Neuronal stem cell (in vitro differentiated cells): ENCODE measurements around the gene DMD.

Source experiments
- DNase-seq: peaks from one replicate; pipeline ENCODE4 v3.0.0-alpha.2; 2013; ENCODE audit warnings: low spot score
- H2AFZ ChIP-seq: one replicate; pipeline ENCODE4 v1.6.1; 2013; ENCODE audit warnings: mild to moderate bottlenecking, low read length, inconsistent platforms
- H2AK5ac ChIP-seq: 2 replicates; pipeline ENCODE4 v1.6.1; 2013; ENCODE audit warnings: low read depth, mild to moderate bottlenecking, inconsistent platforms, low read length, moderate library complexity, mixed read lengths
- H2BK120ac ChIP-seq: 2 replicates; pipeline ENCODE4 v1.6.1; 2013; ENCODE audit warnings: low read depth, mild to moderate bottlenecking, inconsistent platforms, low read length, moderate library complexity, mixed read lengths
- H2BK12ac ChIP-seq: one replicate; pipeline ENCODE4 v1.6.1; 2013; ENCODE audit warnings: low read length, inconsistent platforms
- H2BK15ac ChIP-seq: 2 replicates; pipeline ENCODE4 v1.6.1; 2013; ENCODE audit warnings: mild to moderate bottlenecking, low read length, inconsistent platforms, mixed read lengths
- H2BK5ac ChIP-seq: one replicate; pipeline ENCODE4 v1.6.1; 2013; ENCODE audit warnings: inconsistent platforms, mild to moderate bottlenecking, low read length, moderate library complexity
- H3K14ac ChIP-seq: one replicate; pipeline ENCODE4 v1.6.1; 2013; ENCODE audit warnings: low read length, inconsistent platforms
- H3K18ac ChIP-seq: 2 replicates; pipeline ENCODE4 v1.6.1; 2013; ENCODE audit warnings: low read length, inconsistent platforms
- H3K23ac ChIP-seq: 2 replicates; pipeline ENCODE4 v1.6.1; 2013; ENCODE audit warnings: low read depth, mild to moderate bottlenecking, mixed read lengths, low read length, inconsistent platforms; ENCODE audit not compliant: poor library complexity
- H3K27ac ChIP-seq: replicated peaks from 3 replicates; pipeline ENCODE4 v1.5.1; 2013; ENCODE audit warnings: low read length, inconsistent platforms
- H3K27me3 ChIP-seq, 3 experiments: 2 replicates each; pipeline ENCODE4 v1.6.1; 2013; ENCODE audit warnings: low read length in 3 of 3, mild to moderate bottlenecking in 2 of 3, inconsistent platforms in 1 of 3, low read depth in 1 of 3, mixed read lengths in 1 of 3, moderate library complexity in 1 of 3; ENCODE audit not compliant: control insufficient read depth in 3 of 3, insufficient read depth in 3 of 3
- H3K36me3 ChIP-seq, 2 donors: replicated peaks in 1 of 2; 2 replicates each; pipeline ENCODE4 v1.6.1; 2013; ENCODE audit warnings: low read length in 2 of 2; ENCODE audit not compliant: control insufficient read depth in 2 of 2, insufficient read depth in 2 of 2
- H3K4ac ChIP-seq: 2 replicates; pipeline ENCODE4 v1.6.1; 2013; ENCODE audit warnings: inconsistent platforms, mild to moderate bottlenecking, low read length, moderate library complexity
- H3K4me1 ChIP-seq, 2 donors: 1 replicate in 1 of 2; 2 replicates in 1 of 2; pipeline ENCODE4 v1.6.1; 2013; ENCODE audit warnings: low read length in 2 of 2, low read depth in 1 of 2; ENCODE audit not compliant: control insufficient read depth in 2 of 2, insufficient read depth in 1 of 2
- H3K4me2 ChIP-seq: one replicate; pipeline ENCODE4 v1.6.1; 2013; ENCODE audit warnings: mild to moderate bottlenecking, low read length, inconsistent platforms; ENCODE audit not compliant: insufficient read depth, poor library complexity, severe bottlenecking
- H3K4me3 ChIP-seq, 2 donors: 2 replicates each; pipeline ENCODE4 v1.5.1; 2013; ENCODE audit warnings: low read length in 2 of 2, mild to moderate bottlenecking in 2 of 2, inconsistent platforms in 1 of 2, moderate library complexity in 1 of 2
- H3K79me1 ChIP-seq: one replicate; pipeline ENCODE4 v1.6.1; 2013; ENCODE audit warnings: low read depth, mild to moderate bottlenecking, inconsistent platforms, low read length, moderate library complexity
- H3K9ac ChIP-seq: one replicate; pipeline ENCODE4 v1.6.1; 2013; ENCODE audit warnings: mild to moderate bottlenecking, low read depth, low read length, inconsistent platforms; ENCODE audit not compliant: poor library complexity
- H3K9me3 ChIP-seq, 2 donors: replicated peaks in 1 of 2; 2 replicates each; pipeline versions ENCODE3 to v1.6.1; 2013; ENCODE audit warnings: low read length in 2 of 2, mild to moderate bottlenecking in 2 of 2, inconsistent platforms in 1 of 2, low read depth in 1 of 2, mixed read lengths in 1 of 2, moderate library complexity in 1 of 2; ENCODE audit not compliant: control insufficient read depth in 2 of 2, insufficient read depth in 1 of 2
- H4K8ac ChIP-seq: one replicate; pipeline ENCODE4 v1.6.1; 2013; ENCODE audit warnings: low read depth, mild to moderate bottlenecking, inconsistent platforms, low read length, moderate library complexity
- H4K91ac ChIP-seq: one replicate; pipeline ENCODE4 v1.6.1; 2013; ENCODE audit warnings: low read length, low read depth, mild to moderate bottlenecking, inconsistent platforms; ENCODE audit not compliant: poor library complexity
- WGBS, 2 donors: extraction: QIAGEN DNeasy Blood & Tissue Kit; methylation state at CpG; one replicate each; pipeline ENCODE4 v1.1.7; 2013; ENCODE audit warnings: missing lambda C conversion rate in 2 of 2, mixed read lengths in 1 of 2; ENCODE audit not compliant: insufficient read length in 2 of 2, insufficient replicate concordance in 1 of 2; ENCODE audit errors: extremely low coverage in 2 of 2; 5-methylcytosine and 5-hydroxymethylcytosine counted together

DMD gene

DNA sequence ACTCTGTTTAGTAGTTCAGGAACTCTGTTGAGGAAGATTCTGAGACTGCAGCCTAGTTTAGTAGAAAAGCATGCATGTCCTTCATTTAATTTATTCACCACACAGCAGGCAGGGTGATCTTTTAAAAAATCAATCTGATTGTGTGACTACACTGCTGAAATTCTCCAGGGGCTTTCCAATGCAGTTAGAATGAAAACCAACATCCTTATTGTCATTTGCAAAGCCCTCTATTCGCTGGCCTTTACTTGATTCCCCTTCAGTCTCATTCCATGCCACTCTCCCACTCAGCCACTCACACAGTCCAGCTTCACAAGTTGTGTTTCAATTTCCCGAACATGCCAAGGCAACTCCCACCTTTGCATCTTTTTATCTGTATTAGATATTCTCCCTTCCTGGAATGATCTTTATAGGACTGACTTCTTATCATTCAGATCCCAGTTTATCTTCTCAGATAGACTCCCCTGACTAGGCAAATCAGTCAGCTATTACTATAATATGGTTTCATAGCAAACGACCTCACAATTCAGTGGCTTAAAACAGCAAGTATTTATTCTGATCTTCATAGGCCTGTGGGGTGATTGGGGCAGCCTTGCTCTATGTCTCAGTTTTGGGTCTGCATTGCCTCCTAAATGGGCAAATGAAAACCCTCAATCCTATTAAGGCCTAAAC, 2118.2 kb downstream of the DMD start:
- WGBS, 2 donors, result no CpG with 5 or more reads among the region's 3 CpGs
- no peak overlapping the region for H3K14ac ChIP-seq
- peaks cover 0 to 2% of the 10 kb centered on the region in 2 donors for H3K4me1 ChIP-seq
- no peak overlapping the region for H2BK12ac ChIP-seq
- H3K9ac ChIP-seq, result no peak overlapping the region
- H3K27ac ChIP-seq, result no peak overlapping the region
- no peak overlapping the region for H4K91ac ChIP-seq
- H4K8ac ChIP-seq, result no peak overlapping the region
- no peak overlapping the region for H2AFZ ChIP-seq
- no peak for DNase-seq
- H3K36me3 ChIP-seq, result no peaks in the 10 kb centered on the region
- no peak overlapping the region for H2AK5ac ChIP-seq
- no peak overlapping the region for H3K23ac ChIP-seq
- H3K27me3 ChIP-seq, result no peaks in the 10 kb centered on the region
- H2BK120ac ChIP-seq, result no peak overlapping the region
- no peak overlapping the region for H2BK5ac ChIP-seq
- H3K4ac ChIP-seq, result no peak overlapping the region
- no peak overlapping the region for H3K4me3 ChIP-seq
- no peak overlapping the region for H3K4me2 ChIP-seq
- no peak overlapping the region for H2BK15ac ChIP-seq
- H3K79me1 ChIP-seq, result no peaks in the 10 kb centered on the region
- no peak overlapping the region for H3K18ac ChIP-seq
- no peaks in the 10 kb centered on the region for H3K9me3 ChIP-seq

DNA sequence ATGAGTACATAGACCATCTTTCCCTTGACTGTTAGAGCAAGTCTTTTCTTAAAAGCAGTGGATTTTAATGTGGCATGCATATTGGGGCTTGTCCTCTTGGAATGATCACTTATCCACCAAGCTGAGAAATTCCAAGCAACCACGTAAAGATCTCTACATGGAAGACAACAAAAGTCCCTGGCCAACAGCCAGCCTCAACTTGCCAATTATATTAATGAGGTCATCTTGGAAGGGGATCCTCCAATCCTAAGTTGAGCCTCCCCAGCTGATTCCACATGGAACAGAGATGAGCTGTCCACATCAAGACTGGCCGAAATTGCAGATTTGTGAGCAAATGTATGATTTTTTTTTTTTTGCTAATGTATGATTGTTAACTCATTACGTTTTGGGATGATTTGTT, 2118.9 kb downstream of the DMD start:
- Histone ChIP-seq H3K4me1 (peaks cover 0 to 2% of the 10 kb centered on the region in 2 donors), H3K23ac (no peak overlapping the region), H3K4me2 (no peak overlapping the region), H2BK5ac (no peak overlapping the region), H2AK5ac (no peak overlapping the region), H4K8ac (no peak overlapping the region), H3K14ac (no peak overlapping the region), H3K4ac (no peak overlapping the region), H4K91ac (no peak overlapping the region), H2AFZ (no peak overlapping the region), H3K27ac (no peak overlapping the region), H3K79me1 (no peaks in the 10 kb centered on the region), H3K4me3 (no peak overlapping the region), H2BK12ac (no peak overlapping the region), H3K9ac (no peak overlapping the region), H2BK120ac (no peak overlapping the region), H3K18ac (no peak overlapping the region), H3K27me3 (no peaks in the 10 kb centered on the region), H3K9me3 (no peaks in the 10 kb centered on the region), H2BK15ac (no peak overlapping the region), H3K36me3 (no peaks in the 10 kb centered on the region)
- DNase-seq, result no peak
- WGBS, 2 donors, result no CpG with 5 or more reads among the region's 3 CpGs

- Histone ChIP-seq H3K9ac (no peak overlapping the region), H3K23ac (no peak overlapping the region), H2AFZ (no peak overlapping the region), H3K79me1 (no peaks in the 10 kb centered on the region), H4K91ac (no peak overlapping the region), H3K4me3 (no peak overlapping the region), H3K9me3 (no peaks in the 10 kb centered on the region), H3K4me2 (no peak overlapping the region), H2BK15ac (no peak overlapping the region), H4K8ac (no peak overlapping the region), H2BK5ac (no peak overlapping the region), H2AK5ac (no peak overlapping the region), H3K14ac (no peak overlapping the region), H3K4ac (no peak overlapping the region), H3K27me3 (no peaks in the 10 kb centered on the region), H2BK12ac (no peak overlapping the region), H3K27ac (no peak overlapping the region), H3K18ac (no peak overlapping the region), H3K36me3 (no peaks in the 10 kb centered on the region), H3K4me1 (peaks cover 0 to 2% of the 10 kb centered on the region in 2 donors), H2BK120ac (no peak overlapping the region)
- DNase-seq, result no peak
- WGBS, 2 donors, result no CpG with 5 or more reads among the region's 1 CpG
Observed at GRCh38 chrX:31091819-31092218, 2119.5 kb downstream of the DMD start.

DNA sequence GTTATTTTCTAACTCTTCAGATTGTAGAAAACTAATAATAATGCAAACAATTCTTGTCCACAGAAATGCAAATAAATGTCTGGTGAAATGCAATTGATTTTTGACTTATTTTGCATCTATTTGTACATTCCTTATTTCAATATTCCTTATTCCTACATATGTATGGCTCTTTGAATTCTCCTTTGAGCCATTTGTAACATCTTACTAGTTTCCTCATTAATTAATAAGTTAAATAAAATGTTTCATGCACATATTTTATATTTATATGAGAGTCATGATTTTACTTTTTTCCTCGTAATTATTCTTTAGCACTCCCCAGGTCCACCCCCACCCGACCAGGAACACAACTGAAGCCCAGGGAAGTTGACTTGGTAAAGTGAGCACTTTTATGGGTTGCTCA, 2136.8 kb downstream of the DMD start:
- no peak overlapping the region for H4K91ac ChIP-seq
- no peak overlapping the region for H3K18ac ChIP-seq
- H2BK120ac ChIP-seq, result no peak overlapping the region
- no peak for DNase-seq
- no peaks in the 10 kb centered on the region for H3K27me3 ChIP-seq
- H3K4me3 ChIP-seq, result no peak overlapping the region
- H3K79me1 ChIP-seq, result no peaks in the 10 kb centered on the region
- no peak overlapping the region for H3K14ac ChIP-seq
- no peak overlapping the region for H3K23ac ChIP-seq
- H3K4me2 ChIP-seq, result no peak overlapping the region
- H3K9ac ChIP-seq, result no peak overlapping the region
- H3K4me1 ChIP-seq, result peaks cover 0 to 2% of the 10 kb centered on the region in 2 donors
- no peak overlapping the region for H2BK15ac ChIP-seq
- H4K8ac ChIP-seq, result no peak overlapping the region
- no peaks in the 10 kb centered on the region for H3K9me3 ChIP-seq
- WGBS, 2 donors, result no CpG with 5 or more reads among the region's 2 CpGs
- H3K36me3 ChIP-seq, result no peaks in the 10 kb centered on the region
- H3K27ac ChIP-seq, result no peak overlapping the region
- no peak overlapping the region for H3K4ac ChIP-seq
- H2AFZ ChIP-seq, result no peak overlapping the region
- H2AK5ac ChIP-seq, result no peak overlapping the region
- H2BK5ac ChIP-seq, result no peak overlapping the region
- no peak overlapping the region for H2BK12ac ChIP-seq
